Endodermal cell (in vitro differentiated cells): ENCODE results near the gene MYL11. TPM values are rescaled to one million over a fixed set of nuclear protein-coding genes. Genes with fewer than 3 reads are reported as not detected.
A peak's percentile ranks its signal among the peaks of the same experiment; 100 is the strongest.

Experiments
- DNase-seq: peaks from one replicate; pipeline ENCODE4 v3.0.0-alpha.2; 2017
- H3K27ac ChIP-seq: 2 replicates; pipeline ENCODE4 v1.5.1; 2013; ENCODE audit warnings: mild to moderate bottlenecking, low read depth, low read length, moderate library complexity
- H3K27me3 ChIP-seq: 2 replicates; pipeline ENCODE4 v1.6.1; 2013; ENCODE audit warnings: mild to moderate bottlenecking, low read length, moderate library complexity; ENCODE audit not compliant: insufficient read depth, control insufficient read depth, poor library complexity, severe bottlenecking
- H3K36me3 ChIP-seq: 2 replicates; pipeline ENCODE4 v1.7.0; 2013; ENCODE audit warnings: mild to moderate bottlenecking, low read length, moderate library complexity; ENCODE audit not compliant: control insufficient read depth, insufficient read depth
- H3K4me1 ChIP-seq: one replicate; pipeline ENCODE4 v1.7.0; 2013; ENCODE audit warnings: low read length; ENCODE audit not compliant: control insufficient read depth, insufficient read depth
- H3K4me3 ChIP-seq: 2 replicates; pipeline ENCODE4 v1.5.1; 2013; ENCODE audit warnings: mild to moderate bottlenecking, low read length, moderate library complexity
- H3K9ac ChIP-seq: 2 replicates; pipeline ENCODE4 v1.6.1; 2013; ENCODE audit warnings: mild to moderate bottlenecking, low read length, moderate library complexity; ENCODE audit not compliant: poor library complexity, severe bottlenecking; ENCODE audit errors: extremely low read depth
- H3K9me3 ChIP-seq: 2 replicates; pipeline ENCODE4 v1.6.1; 2013; ENCODE audit warnings: mild to moderate bottlenecking, low read length, moderate library complexity; ENCODE audit not compliant: control insufficient read depth
- H3K27ac Mint-ChIP-seq: 2 replicates; pipeline ENCODE4 v1.8.0; 2020; ENCODE audit warnings: mixed read lengths
- H3K27me3 Mint-ChIP-seq: 2 replicates; pipeline ENCODE4 v1.8.0; 2021; ENCODE audit warnings: mild to moderate bottlenecking, mixed read lengths; ENCODE audit not compliant: insufficient read depth
- H3K36me3 Mint-ChIP-seq: 2 replicates; pipeline ENCODE4 v1.8.0; 2020; ENCODE audit warnings: low read depth, mixed read lengths
- H3K4me1 Mint-ChIP-seq: 2 replicates; pipeline ENCODE4 v1.8.0; 2020; ENCODE audit warnings: mixed read lengths
- H3K4me3 Mint-ChIP-seq: 2 replicates; pipeline ENCODE4 v1.8.0; 2020; ENCODE audit warnings: mild to moderate bottlenecking, moderate library complexity, mixed read lengths
- H3K9me3 Mint-ChIP-seq: 2 replicates; pipeline ENCODE4 v1.8.0; 2020; ENCODE audit warnings: mild to moderate bottlenecking, mixed read lengths
- WGBS, 2 experiments: methylation state at CpG; one replicate each; pipeline versions ENCODE4 v1.1.5 to v1.1.7; 2013; ENCODE audit warnings: missing lambda C conversion rate in 2 of 2, mixed read lengths in 1 of 2; ENCODE audit not compliant: insufficient coverage in 1 of 2, insufficient read length in 1 of 2; 5-methylcytosine and 5-hydroxymethylcytosine counted together
- total RNA-seq, 2 donors: library from RNA; stranded (reverse); fragmentation: NEBNext Ultra II Directional in 1 of 2; extraction: Animal tissue kit (Norgen Biotek cat#: 25700) in 1 of 2; gene quantifications; 2 replicates in 1 of 2; 3 replicates in 1 of 2; pipeline ENCODE4 v1.2.1, GENCODE V29; 2021
- TF ChIP-seq, protein P1 (sequence below): fragments of 200-600 bp; sonication (generic); conservative IDR thresholded peaks from 2 replicates; pipeline ENCODE4 v1.5.0; 2021; ENCODE audit warnings: antibody characterized with exemption, mild to moderate bottlenecking

Gene MYL11
- total RNA-seq, 2 donors from 2014 or later = 1.2 TPM; not detected in 1

DNA sequence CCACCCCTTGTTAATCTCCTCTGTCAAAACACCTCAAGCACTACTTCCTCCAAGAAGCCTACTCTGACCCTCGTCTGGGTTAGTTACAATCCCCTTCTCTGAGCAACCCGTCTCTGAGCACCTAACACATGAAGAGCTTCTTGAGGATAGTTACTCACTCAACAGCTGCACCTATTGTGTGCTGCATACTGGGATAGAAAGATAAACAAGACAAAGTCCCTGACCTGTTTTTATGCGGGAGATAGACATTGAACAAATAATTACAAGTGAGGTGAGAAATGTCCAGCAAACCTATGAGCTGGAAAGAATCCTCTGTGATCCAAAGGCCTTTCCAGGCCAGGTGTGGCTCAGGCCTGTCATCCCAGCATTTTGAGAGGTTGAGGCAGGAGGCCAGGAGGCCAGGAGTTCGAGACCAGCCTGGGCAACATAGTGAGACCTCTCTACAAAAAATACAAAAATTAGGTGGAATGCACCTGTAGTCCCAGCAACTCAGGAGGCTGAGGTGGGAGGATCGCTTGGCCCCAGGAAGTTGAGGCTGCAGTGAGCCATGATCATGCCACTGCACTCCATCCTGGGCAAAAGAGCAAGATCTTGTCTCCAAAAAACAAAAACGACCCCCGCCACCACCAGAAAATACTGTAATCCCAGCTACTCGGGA, 27.3 kb downstream of the MYL11 start:
- Mint-ChIP-seq H3K9me3 (no peaks in the 10 kb centered on the region), H3K4me3 (peak overlapping the region; percentile 65), H3K27me3 (peaks cover 15% of the 10 kb centered on the region), H3K27ac (peak overlapping the region; percentile 84), H3K4me1 (peaks cover 21% of the 10 kb centered on the region), H3K36me3 (peaks cover 14% of the 10 kb centered on the region)
- H3K4me1 ChIP-seq = no peaks in the 10 kb centered on the region
- no peak overlapping the region for H3K9ac ChIP-seq
- DNase-seq = no peak
- H3K4me3 ChIP-seq = no peak overlapping the region
- WGBS, 2 experiments = 89 to 91% methylated on average over 7 to 8 of the region's 8 CpGs
- peaks cover 17% of the 10 kb centered on the region for H3K36me3 ChIP-seq
- TF ChIP-seq, protein P1, sequence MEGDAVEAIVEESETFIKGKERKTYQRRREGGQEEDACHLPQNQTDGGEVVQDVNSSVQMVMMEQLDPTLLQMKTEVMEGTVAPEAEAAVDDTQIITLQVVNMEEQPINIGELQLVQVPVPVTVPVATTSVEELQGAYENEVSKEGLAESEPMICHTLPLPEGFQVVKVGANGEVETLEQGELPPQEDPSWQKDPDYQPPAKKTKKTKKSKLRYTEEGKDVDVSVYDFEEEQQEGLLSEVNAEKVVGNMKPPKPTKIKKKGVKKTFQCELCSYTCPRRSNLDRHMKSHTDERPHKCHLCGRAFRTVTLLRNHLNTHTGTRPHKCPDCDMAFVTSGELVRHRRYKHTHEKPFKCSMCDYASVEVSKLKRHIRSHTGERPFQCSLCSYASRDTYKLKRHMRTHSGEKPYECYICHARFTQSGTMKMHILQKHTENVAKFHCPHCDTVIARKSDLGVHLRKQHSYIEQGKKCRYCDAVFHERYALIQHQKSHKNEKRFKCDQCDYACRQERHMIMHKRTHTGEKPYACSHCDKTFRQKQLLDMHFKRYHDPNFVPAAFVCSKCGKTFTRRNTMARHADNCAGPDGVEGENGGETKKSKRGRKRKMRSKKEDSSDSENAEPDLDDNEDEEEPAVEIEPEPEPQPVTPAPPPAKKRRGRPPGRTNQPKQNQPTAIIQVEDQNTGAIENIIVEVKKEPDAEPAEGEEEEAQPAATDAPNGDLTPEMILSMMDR = no peak
- H3K9me3 ChIP-seq = no peaks in the 10 kb centered on the region
- peak overlapping the region; percentile 99 for H3K27ac ChIP-seq
- no peaks in the 10 kb centered on the region for H3K27me3 ChIP-seq

DNA sequence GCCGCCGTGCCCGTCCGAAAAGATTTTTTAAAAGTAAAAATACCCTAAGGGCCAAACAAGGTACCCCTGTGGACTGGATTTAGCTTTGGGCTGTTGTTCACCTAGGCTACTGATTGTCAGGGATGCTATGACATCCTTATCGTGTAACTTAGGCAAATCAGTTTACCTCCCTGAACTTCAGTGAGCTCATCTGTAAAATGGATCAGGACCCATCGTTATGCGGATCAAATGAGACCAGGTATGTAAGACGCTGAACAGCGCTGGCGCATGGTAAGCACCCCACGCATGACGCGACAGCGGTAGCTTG, 32.1 kb downstream of the MYL11 start:
- no peak overlapping the region for H3K9ac ChIP-seq
- H3K4me3 Mint-ChIP-seq = peak overlapping the region; percentile 68
- WGBS, 2 experiments = 51 to 54% methylated on average over 14 of the region's 14 CpGs

DNA sequence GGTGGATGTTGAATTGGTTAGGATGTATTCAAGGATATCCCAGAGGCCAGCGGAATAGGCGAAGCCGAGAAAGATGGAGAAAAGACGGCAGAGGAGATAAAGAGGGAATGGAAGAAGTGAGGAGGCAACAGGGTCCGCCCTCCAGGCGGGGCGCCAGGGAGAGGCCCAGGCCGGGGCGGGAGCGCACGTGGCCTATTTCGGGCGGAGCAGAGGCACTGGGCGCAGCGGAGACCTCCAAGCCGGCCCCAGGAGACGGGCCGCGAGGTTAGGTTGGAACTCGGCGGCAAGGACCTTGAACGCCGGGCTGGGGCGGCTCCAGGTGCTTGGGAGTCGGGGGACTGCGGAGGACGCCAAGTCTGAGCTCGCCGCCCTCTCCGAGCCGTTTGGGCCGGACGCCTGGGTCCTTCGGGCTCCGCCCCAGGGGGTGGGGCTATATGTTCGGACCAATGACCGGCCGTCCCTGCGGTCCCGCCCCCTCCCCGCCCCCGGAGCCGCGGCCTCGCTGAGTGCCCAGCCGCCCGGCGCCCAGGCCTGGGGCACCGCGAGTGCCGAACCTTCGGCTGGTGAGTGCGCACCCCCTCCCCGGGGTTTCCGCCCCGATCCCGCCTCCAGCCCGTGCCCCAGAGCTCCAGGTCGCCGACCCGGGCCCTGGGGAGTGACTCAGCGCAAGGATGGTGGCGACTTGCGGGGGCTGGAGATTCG, 32.7 kb downstream of the MYL11 start, which contains the start of gene ZNF771:
TSS of gene ZNF771 (plus strand) at position 505 of the 702 bp plus-strand sequence. CDS start 448 bp downstream, outside the sequence.
- peak; percentile 98 for DNase-seq
- Mint-ChIP-seq H3K4me3 (peak within 1 kb of the TSS; percentile 68), H3K36me3 (peaks cover 19% of the 10 kb centered on the region), H3K4me1 (peaks cover 9% of the 10 kb centered on the region), H3K27me3 (peaks cover 15% of the 10 kb centered on the region), H3K9me3 (no peaks in the 10 kb centered on the region), H3K27ac (peak within 1 kb of the TSS; percentile 88)
- no peaks in the 10 kb centered on the region for H3K4me1 ChIP-seq
- peaks cover 17% of the 10 kb centered on the region for H3K36me3 ChIP-seq
- H3K9ac ChIP-seq = peak within 1 kb of the TSS; percentile 60
- TF ChIP-seq, protein P1 = peak; percentile 26
- H3K27me3 ChIP-seq = no peaks in the 10 kb centered on the region
- 0 to 2% methylated on average over 23 to 65 of the region's 65 CpGs for WGBS, 2 experiments
- H3K4me3 ChIP-seq = peak within 1 kb of the TSS; percentile 76
- H3K27ac ChIP-seq = peak within 1 kb of the TSS; percentile 61
- H3K9me3 ChIP-seq = no peaks in the 10 kb centered on the region

More for the DNA sequence above, 32.1 kb downstream of the MYL11 start:
- Histone ChIP-seq H3K9me3 (no peaks in the 10 kb centered on the region), H3K27ac (no peak overlapping the region), H3K4me1 (no peaks in the 10 kb centered on the region), H3K27me3 (no peaks in the 10 kb centered on the region), H3K36me3 (peaks cover 12% of the 10 kb centered on the region), H3K4me3 (peak overlapping the region; percentile 76)
- TF ChIP-seq, protein P1 = no peak
- peak overlapping the region; percentile 88 for H3K27ac Mint-ChIP-seq
- peaks cover 15% of the 10 kb centered on the region for H3K27me3 Mint-ChIP-seq
- peaks cover 14% of the 10 kb centered on the region for H3K36me3 Mint-ChIP-seq
- H3K4me1 Mint-ChIP-seq = peaks cover 9% of the 10 kb centered on the region
- no peaks in the 10 kb centered on the region for H3K9me3 Mint-ChIP-seq
- DNase-seq = no peak
